HepG2 (cell line): Measurements from ENCODE around the gene PLIN5. TPM values are rescaled to one million over a fixed set of nuclear protein-coding genes. Genes with fewer than 3 reads are reported as not detected.

ENCODE experiments used
- ARID5B ChIP-seq: IDR thresholded peaks from 2 replicates; pipeline ENCODE4 v1.4.0; 2020; ENCODE audit warnings: mild to moderate bottlenecking, missing genetic modification reagents
- BRF2 ChIP-seq: sonication (generic); formaldehyde crosslinking; IDR thresholded peaks from 2 replicates; pipeline ENCODE4 v1.8.1; 2022; ENCODE audit warnings: mild to moderate bottlenecking, missing genetic modification reagents
- ELF1 ChIP-seq: sonication (generic); formaldehyde crosslinking; IDR thresholded peaks from 2 replicates; pipeline ENCODE4 v1.4.0; 2020; ENCODE audit warnings: missing genetic modification reagents
- FIP1L1 ChIP-seq: fragments of 200-400 bp; formaldehyde crosslinking; IDR thresholded peaks from 2 replicates; pipeline ENCODE4 v1.6.1; 2018; ENCODE audit warnings: low read depth, mild to moderate bottlenecking, low read length, moderate library complexity, borderline replicate concordance; ENCODE audit not compliant: insufficient read depth
- FOXC1 ChIP-seq: sonication (generic); formaldehyde crosslinking; IDR thresholded peaks from 2 replicates; pipeline ENCODE4 v1.8.0; 2022; ENCODE audit warnings: mild to moderate bottlenecking, missing genetic modification reagents, borderline replicate concordance
- MAFK ChIP-seq, 2 experiments: IDR thresholded peaks in 1 of 2; conservative IDR thresholded peaks in 1 of 2; 2 replicates each; pipeline ENCODE4 v1.6.1; 2011; ENCODE audit warnings: improper control_type of control experiment in 2 of 2, low read length in 2 of 2
- SPEN ChIP-seq: sonication (generic); formaldehyde crosslinking; IDR thresholded peaks from 2 replicates; pipeline ENCODE4 v1.5.1; 2020; ENCODE audit warnings: low read depth, mild to moderate bottlenecking, missing genetic modification reagents
- ZFP82 ChIP-seq: sonication (generic); formaldehyde crosslinking; IDR thresholded peaks from 2 replicates; pipeline ENCODE4 v1.5.1; 2020; ENCODE audit warnings: mild to moderate bottlenecking, missing genetic modification reagents, borderline replicate concordance
- ZNF468 ChIP-seq: sonication (generic); formaldehyde crosslinking; IDR thresholded peaks from 2 replicates; pipeline ENCODE4 v1.8.0; 2022; ENCODE audit warnings: mild to moderate bottlenecking, moderate library complexity, missing genetic modification reagents
- ZNF570 ChIP-seq: sonication (generic); formaldehyde crosslinking; IDR thresholded peaks from 2 replicates; pipeline ENCODE4 v1.4.0; 2020; ENCODE audit warnings: mild to moderate bottlenecking, missing genetic modification reagents, borderline replicate concordance
- ZZZ3 ChIP-seq: sonication (generic); formaldehyde crosslinking; IDR thresholded peaks from 2 replicates; pipeline ENCODE4 v1.4.0; 2020; ENCODE audit warnings: missing genetic modification reagents, mild to moderate bottlenecking, borderline replicate concordance
- polyA plus RNA-seq, 8 experiments: library from polyadenylated mRNA; depleted of rRNA in 3 of 8; stranded (reverse) in 7 of 8; unstranded in 1 of 8; fragments of >200 nt; fragmentation: Illumina TruSeq in 4 of 8; extraction: Trizol in 4 of 8; gene quantifications; 2 replicates each; pipeline versions ENCODE4 v1.2.1 to v1.2.3, GENCODE V29; 2011 to 2016; ENCODE audit warnings: low read depth in 4 of 8, missing spikeins in 1 of 8, mixed read lengths in 1 of 8; ENCODE audit not compliant: insufficient read depth in 1 of 8
- total RNA-seq, 5 experiments: library from RNA; depleted of rRNA; stranded (reverse); fragments of >200 nt; fragmentation: Illumina TruSeq; extraction: Trizol; gene quantifications; 2 replicates each; pipeline ENCODE4 v1.2.3, GENCODE V29; 2016; ENCODE audit warnings: low read depth in 1 of 5
- TF ChIP-seq, protein P1 (sequence below): sonication (generic); formaldehyde crosslinking; IDR thresholded peaks from 2 replicates; pipeline ENCODE4 v1.4.0; 2020; ENCODE audit warnings: mild to moderate bottlenecking, missing genetic modification reagents
- TF ChIP-seq, protein P2 (sequence below): sonication (generic); formaldehyde crosslinking; IDR thresholded peaks from 2 replicates; pipeline ENCODE4 v1.5.1; 2020; ENCODE audit warnings: mild to moderate bottlenecking, missing genetic modification reagents, moderate library complexity

Gene PLIN5
- total and polyA plus RNA-seq, 2 of the 13 experiments (the other 11 are each of a cell fraction or from before 2014, with no cell fraction given), result 1.8 to 4.8 TPM

DNA sequence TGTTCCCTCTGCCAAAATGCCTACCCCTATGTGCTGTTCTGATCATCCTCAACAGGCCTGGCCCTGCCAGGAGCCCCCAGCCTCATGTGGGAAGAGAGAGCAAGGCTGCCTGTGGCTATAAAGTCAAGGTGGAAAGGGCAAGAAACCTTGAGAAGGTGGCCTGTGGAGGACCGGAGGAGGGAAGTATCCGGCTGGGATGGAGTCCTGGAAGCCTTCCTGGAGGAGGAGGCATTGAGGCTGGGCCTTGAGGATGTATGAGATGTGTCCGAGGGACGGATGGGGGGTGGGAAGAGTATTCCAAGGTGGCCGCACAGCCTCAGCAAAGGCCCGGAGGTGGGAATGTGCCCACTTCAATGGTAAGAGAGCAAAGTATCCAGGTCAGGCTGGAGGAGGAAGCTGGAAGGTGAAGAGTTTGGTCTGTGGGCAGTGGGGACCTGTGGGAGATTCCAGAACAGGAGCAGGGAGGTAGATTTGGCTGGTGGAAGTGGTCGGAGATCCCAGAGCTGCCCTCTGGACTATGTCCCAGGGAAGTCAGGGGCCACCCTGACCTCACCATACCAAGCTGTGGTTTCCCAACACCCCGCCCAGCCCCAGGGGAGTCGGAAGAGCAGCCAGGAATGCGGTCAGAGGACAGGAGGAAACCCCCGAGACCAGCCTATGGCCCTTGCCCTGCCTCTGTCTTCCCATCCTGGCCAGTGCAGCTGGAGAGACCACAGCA lies 13.7 kb downstream of the PLIN5 start (continued):
- TF ChIP-seq, protein P1, sequence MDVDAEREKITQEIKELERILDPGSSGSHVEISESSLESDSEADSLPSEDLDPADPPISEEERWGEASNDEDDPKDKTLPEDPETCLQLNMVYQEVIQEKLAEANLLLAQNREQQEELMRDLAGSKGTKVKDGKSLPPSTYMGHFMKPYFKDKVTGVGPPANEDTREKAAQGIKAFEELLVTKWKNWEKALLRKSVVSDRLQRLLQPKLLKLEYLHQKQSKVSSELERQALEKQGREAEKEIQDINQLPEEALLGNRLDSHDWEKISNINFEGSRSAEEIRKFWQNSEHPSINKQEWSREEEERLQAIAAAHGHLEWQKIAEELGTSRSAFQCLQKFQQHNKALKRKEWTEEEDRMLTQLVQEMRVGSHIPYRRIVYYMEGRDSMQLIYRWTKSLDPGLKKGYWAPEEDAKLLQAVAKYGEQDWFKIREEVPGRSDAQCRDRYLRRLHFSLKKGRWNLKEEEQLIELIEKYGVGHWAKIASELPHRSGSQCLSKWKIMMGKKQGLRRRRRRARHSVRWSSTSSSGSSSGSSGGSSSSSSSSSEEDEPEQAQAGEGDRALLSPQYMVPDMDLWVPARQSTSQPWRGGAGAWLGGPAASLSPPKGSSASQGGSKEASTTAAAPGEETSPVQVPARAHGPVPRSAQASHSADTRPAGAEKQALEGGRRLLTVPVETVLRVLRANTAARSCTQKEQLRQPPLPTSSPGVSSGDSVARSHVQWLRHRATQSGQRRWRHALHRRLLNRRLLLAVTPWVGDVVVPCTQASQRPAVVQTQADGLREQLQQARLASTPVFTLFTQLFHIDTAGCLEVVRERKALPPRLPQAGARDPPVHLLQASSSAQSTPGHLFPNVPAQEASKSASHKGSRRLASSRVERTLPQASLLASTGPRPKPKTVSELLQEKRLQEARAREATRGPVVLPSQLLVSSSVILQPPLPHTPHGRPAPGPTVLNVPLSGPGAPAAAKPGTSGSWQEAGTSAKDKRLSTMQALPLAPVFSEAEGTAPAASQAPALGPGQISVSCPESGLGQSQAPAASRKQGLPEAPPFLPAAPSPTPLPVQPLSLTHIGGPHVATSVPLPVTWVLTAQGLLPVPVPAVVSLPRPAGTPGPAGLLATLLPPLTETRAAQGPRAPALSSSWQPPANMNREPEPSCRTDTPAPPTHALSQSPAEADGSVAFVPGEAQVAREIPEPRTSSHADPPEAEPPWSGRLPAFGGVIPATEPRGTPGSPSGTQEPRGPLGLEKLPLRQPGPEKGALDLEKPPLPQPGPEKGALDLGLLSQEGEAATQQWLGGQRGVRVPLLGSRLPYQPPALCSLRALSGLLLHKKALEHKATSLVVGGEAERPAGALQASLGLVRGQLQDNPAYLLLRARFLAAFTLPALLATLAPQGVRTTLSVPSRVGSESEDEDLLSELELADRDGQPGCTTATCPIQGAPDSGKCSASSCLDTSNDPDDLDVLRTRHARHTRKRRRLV, result no peak
- TF ChIP-seq ARID5B (CRISPR knock-in tag) (peak; percentile 60; the same call in 1 of the 2 replicates), ELF1 (CRISPR knock-in tag) (0 out of 2 replicates have a peak, but pooled peaks have one; percentile 35), FOXC1 (CRISPR knock-in tag) (no peak), MAFK (conservative IDR thresholded peaks at IDR 0.05 in 1 of 2, IDR thresholded peaks at IDR 0.05 in 1 of 2; ENCODE audit: low read length in 2 of 2) (no peak), FIP1L1 (no peak), ZFP82 (CRISPR knock-in tag) (no peak), ZZZ3 (CRISPR knock-in tag) (no peak), BRF2 (CRISPR knock-in tag) (no peak), SPEN (peak; percentile 67; the same call in 1 of the 2 replicates), ZNF570 (CRISPR knock-in tag) (no peak), ZNF468 (CRISPR knock-in tag) (no peak)
- TF ChIP-seq, protein P2, sequence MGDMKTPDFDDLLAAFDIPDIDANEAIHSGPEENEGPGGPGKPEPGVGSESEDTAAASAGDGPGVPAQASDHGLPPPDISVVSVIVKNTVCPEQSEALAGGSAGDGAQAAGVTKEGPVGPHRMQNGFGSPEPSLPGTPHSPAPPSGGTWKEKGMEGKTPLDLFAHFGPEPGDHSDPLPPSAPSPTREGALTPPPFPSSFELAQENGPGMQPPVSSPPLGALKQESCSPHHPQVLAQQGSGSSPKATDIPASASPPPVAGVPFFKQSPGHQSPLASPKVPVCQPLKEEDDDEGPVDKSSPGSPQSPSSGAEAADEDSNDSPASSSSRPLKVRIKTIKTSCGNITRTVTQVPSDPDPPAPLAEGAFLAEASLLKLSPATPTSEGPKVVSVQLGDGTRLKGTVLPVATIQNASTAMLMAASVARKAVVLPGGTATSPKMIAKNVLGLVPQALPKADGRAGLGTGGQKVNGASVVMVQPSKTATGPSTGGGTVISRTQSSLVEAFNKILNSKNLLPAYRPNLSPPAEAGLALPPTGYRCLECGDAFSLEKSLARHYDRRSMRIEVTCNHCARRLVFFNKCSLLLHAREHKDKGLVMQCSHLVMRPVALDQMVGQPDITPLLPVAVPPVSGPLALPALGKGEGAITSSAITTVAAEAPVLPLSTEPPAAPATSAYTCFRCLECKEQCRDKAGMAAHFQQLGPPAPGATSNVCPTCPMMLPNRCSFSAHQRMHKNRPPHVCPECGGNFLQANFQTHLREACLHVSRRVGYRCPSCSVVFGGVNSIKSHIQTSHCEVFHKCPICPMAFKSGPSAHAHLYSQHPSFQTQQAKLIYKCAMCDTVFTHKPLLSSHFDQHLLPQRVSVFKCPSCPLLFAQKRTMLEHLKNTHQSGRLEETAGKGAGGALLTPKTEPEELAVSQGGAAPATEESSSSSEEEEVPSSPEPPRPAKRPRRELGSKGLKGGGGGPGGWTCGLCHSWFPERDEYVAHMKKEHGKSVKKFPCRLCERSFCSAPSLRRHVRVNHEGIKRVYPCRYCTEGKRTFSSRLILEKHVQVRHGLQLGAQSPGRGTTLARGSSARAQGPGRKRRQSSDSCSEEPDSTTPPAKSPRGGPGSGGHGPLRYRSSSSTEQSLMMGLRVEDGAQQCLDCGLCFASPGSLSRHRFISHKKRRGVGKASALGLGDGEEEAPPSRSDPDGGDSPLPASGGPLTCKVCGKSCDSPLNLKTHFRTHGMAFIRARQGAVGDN (CRISPR knock-in tag), result peak; percentile 64
